Neutrophil (primary cell): Measurements from ENCODE around the gene QRFP.

Experiments used
- H3K27ac ChIP-seq: fragments of 200-600 bp; sonication (generic); 2 replicates; pipeline ENCODE4 v1.5.1; 2016; ENCODE audit warnings: mild to moderate bottlenecking, moderate library complexity
- H3K27me3 ChIP-seq: fragments of 200-600 bp; sonication (generic); 2 replicates; pipeline ENCODE4 v1.6.0; 2016; ENCODE audit warnings: mild to moderate bottlenecking
- H3K36me3 ChIP-seq: fragments of 200-600 bp; sonication (generic); 2 replicates; pipeline ENCODE4 v1.5.1; 2017
- H3K4me1 ChIP-seq, 2 experiments: fragments of 200-600 bp in 1 of 2; sonication (generic) in 1 of 2; 1 replicate in 1 of 2; 2 replicates in 1 of 2; pipeline versions ENCODE4 v1.5.1 to v1.6.1; 2013 to 2016; ENCODE audit warnings: low read depth in 1 of 2, low read length in 1 of 2, mild to moderate bottlenecking in 1 of 2, moderate library complexity in 1 of 2; ENCODE audit not compliant: control insufficient read depth in 1 of 2, insufficient read depth in 1 of 2
- H3K4me3 ChIP-seq, 2 experiments: fragments of 200-600 bp in 1 of 2; sonication (generic) in 1 of 2; 1 replicate in 1 of 2; 2 replicates in 1 of 2; pipeline ENCODE4 v1.5.1; 2013 to 2016; ENCODE audit warnings: low read depth in 1 of 2, low read length in 1 of 2, mild to moderate bottlenecking in 1 of 2, moderate library complexity in 1 of 2
- H3K9me3 ChIP-seq: fragments of 200-600 bp; sonication (generic); 2 replicates; pipeline ENCODE4 v1.5.1; 2016
- CTCF ChIP-seq: fragments of 200-600 bp; sonication (generic); IDR thresholded peaks from 2 replicates; pipeline ENCODE4 v1.5.1; 2016; ENCODE audit warnings: antibody characterized with exemption

QRFP gene

GRCh38 chr9:130904070-130905044 lies 7.7 kb upstream of the QRFP start:
- H3K4me3 ChIP-seq = no peak overlapping the region
- no peak for TF ChIP-seq CTCF
- H3K9me3 ChIP-seq = no peaks in the 10 kb centered on the region
- H3K27me3 ChIP-seq = peaks cover 28% of the 10 kb centered on the region
- no peaks in the 10 kb centered on the region for H3K4me1 ChIP-seq
- no peaks in the 10 kb centered on the region for H3K36me3 ChIP-seq
- no peak overlapping the region for H3K27ac ChIP-seq

GRCh38 chr9:130903194-130904069 lies 6.8 kb upstream of the QRFP start:
- Histone ChIP-seq H3K27ac (no peak overlapping the region), H3K36me3 (no peaks in the 10 kb centered on the region), H3K27me3 (peaks cover 22% of the 10 kb centered on the region), H3K9me3 (no peaks in the 10 kb centered on the region), H3K4me3 (no peak overlapping the region), H3K4me1 (no peaks in the 10 kb centered on the region)
- no peak for TF ChIP-seq CTCF

GRCh38 chr9:130902204-130903185 lies 5.9 kb upstream of the QRFP start:
- Histone ChIP-seq H3K27me3 (peaks cover 17% of the 10 kb centered on the region), H3K9me3 (no peaks in the 10 kb centered on the region), H3K27ac (no peak overlapping the region), H3K36me3 (no peaks in the 10 kb centered on the region), H3K4me1 (no peaks in the 10 kb centered on the region), H3K4me3 (no peak overlapping the region)
- no peak for TF ChIP-seq CTCF

GRCh38 chr9:130901498-130902203 lies 5.0 kb upstream of the QRFP start:
- no peaks in the 10 kb centered on the region for H3K36me3 ChIP-seq
- H3K4me1 ChIP-seq = no peaks in the 10 kb centered on the region
- H3K9me3 ChIP-seq = no peaks in the 10 kb centered on the region
- no peak for TF ChIP-seq CTCF
- H3K27me3 ChIP-seq = peaks cover 10% of the 10 kb centered on the region
- no peak overlapping the region for H3K27ac ChIP-seq
- H3K4me3 ChIP-seq = no peak overlapping the region
